ENCODE measurements around the gene NUP42. TPM values are rescaled to one million over a fixed set of nuclear protein-coding genes. Genes with fewer than 3 reads are reported as not detected.

Gene NUP42
- total RNA-seq, 4 donors from 2014 or later = 24.6 to 34.4 (median 28.1) TPM

- TF ChIP-seq CTCF (IDR thresholded peaks at IDR 0.05) = no peak
- peak in 1 of 2 donors; percentile 50 for TF ChIP-seq POLR2A (IDR thresholded peaks at IDR 0.05)
- 12 to 14% methylated on average over 7 of the region's 7 CpGs for WGBS, 2 donors
- H3K4me3 ChIP-seq (ENCODE audit: low read depth, poor library complexity, severe bottlenecking) = peak within 1 kb of the TSS; percentile 50
- intact Hi-C loops (cut with DNase I; ENCODE audit: low total_unique reads) = no loop called here
- peak; percentile 91 to 92 for DNase-seq (ENCODE audit: low spot score in 2 of 2)
Measured at GRCh38 chr7:23246555-23246954, 64.7 kb downstream of the NUP42 start, which contains the start of gene GPNMB. TSS of gene GPNMB (plus strand) at chr7:23246775. CDS start at chr7:23246858, 83 bp downstream.

GRCh38 chr7:23247046-23247602 lies 65.3 kb downstream of the NUP42 start:
- H3K4me3 ChIP-seq (ENCODE audit: low read depth, poor library complexity, severe bottlenecking) = peak overlapping the region; percentile 50
- TF ChIP-seq CTCF (IDR thresholded peaks at IDR 0.05) (no peak), POLR2A (IDR thresholded peaks at IDR 0.05) (no peak)
- WGBS, 2 donors = 15 to 26% methylated on average over 6 of the region's 6 CpGs
- no peak for DNase-seq (ENCODE audit: low spot score in 2 of 2)
- intact Hi-C loops (cut with DNase I; ENCODE audit: low total_unique reads) = no loop called here

GRCh38 chr7:23247603-23248335 lies 65.9 kb downstream of the NUP42 start:
- intact Hi-C loops (cut with DNase I; ENCODE audit: low total_unique reads) = no loop called here
- 2 to 5% methylated on average over 38 to 45 of the region's 53 CpGs for WGBS, 2 donors
- DNase-seq (ENCODE audit: low spot score in 2 of 2) = peak in 1 of 2 donors; percentile 89

GRCh38 chr7:23249486-23249885 lies 67.6 kb downstream of the NUP42 start:
- intact Hi-C loops (cut with DNase I; ENCODE audit: low total_unique reads) = no loop called here
- TF ChIP-seq POLR2A (IDR thresholded peaks at IDR 0.05) = no peak
- no peak for TF ChIP-seq CTCF (IDR thresholded peaks at IDR 0.05)
- no peak for DNase-seq (ENCODE audit: low spot score in 2 of 2)
- no peak overlapping the region for H3K4me3 ChIP-seq (ENCODE audit: low read depth, poor library complexity, severe bottlenecking)

More at GRCh38 chr7:23247603-23248335, 65.9 kb downstream of the NUP42 start:
- H3K4me3 ChIP-seq (ENCODE audit: low read depth, poor library complexity, severe bottlenecking) = peak overlapping the region; percentile 50
- no peak for TF ChIP-seq CTCF (IDR thresholded peaks at IDR 0.05)
- TF ChIP-seq POLR2A (IDR thresholded peaks at IDR 0.05) = no peak

Other genes starting within 250 kb of the NUP42 start
- gene HYCC1, start 167.9 kb upstream of the NUP42 start, total RNA-seq = 10 to 100 TPM in 2 of 4 donors, 1 to 10 TPM in 2; 3.6 to 13.4 (median 10.2) TPM
- 10 to 100 TPM; 32.1 to 37.1 (median 34.4) TPM for gene KLHL7, start 76.3 kb upstream of the NUP42 start, total RNA-seq
- 100 to 1,000 TPM; 357 to 554 (median 469) TPM for gene GPNMB, start 64.7 kb downstream of the NUP42 start, total RNA-seq
- gene MALSU1, start 117.3 kb downstream of the NUP42 start, total RNA-seq = 10 to 100 TPM; 32.1 to 47.6 (median 35.2) TPM

Measured in lower leg skin (tissue), 4 donors.